Measurements from ENCODE around the gene TNIP1.

- TF ChIP-seq POLR2AphosphoS5 (IDR thresholded peaks at IDR 0.05; ENCODE audit: low read depth, low read length): no peak
- no peak for TF ChIP-seq POLR2A (IDR thresholded peaks at IDR 0.05; ENCODE audit: low read depth, low read length)
- no peak for TF ChIP-seq TAF1 (IDR thresholded peaks at IDR 0.05; ENCODE audit: borderline replicate concordance, low read depth, low read length)
These were observed 62.0 kb downstream of the TNIP1 start for GRCh38 chr5:151018846-151019245.

All from GM12892 (cell line).